ENCODE data around the gene ACTC1.
"Not testable (repeated sequence)": the region's sequence is repeated elsewhere in the genome, so short reads cannot be mapped to it uniquely, and the experiment has no call there.

Gene ACTC1

GRCh38 chr15:34809186-34809585 lies 13.8 kb upstream of the ACTC1 start:
- no peak overlapping the region for H3K27ac ChIP-seq
- TF ChIP-seq, protein P1, sequence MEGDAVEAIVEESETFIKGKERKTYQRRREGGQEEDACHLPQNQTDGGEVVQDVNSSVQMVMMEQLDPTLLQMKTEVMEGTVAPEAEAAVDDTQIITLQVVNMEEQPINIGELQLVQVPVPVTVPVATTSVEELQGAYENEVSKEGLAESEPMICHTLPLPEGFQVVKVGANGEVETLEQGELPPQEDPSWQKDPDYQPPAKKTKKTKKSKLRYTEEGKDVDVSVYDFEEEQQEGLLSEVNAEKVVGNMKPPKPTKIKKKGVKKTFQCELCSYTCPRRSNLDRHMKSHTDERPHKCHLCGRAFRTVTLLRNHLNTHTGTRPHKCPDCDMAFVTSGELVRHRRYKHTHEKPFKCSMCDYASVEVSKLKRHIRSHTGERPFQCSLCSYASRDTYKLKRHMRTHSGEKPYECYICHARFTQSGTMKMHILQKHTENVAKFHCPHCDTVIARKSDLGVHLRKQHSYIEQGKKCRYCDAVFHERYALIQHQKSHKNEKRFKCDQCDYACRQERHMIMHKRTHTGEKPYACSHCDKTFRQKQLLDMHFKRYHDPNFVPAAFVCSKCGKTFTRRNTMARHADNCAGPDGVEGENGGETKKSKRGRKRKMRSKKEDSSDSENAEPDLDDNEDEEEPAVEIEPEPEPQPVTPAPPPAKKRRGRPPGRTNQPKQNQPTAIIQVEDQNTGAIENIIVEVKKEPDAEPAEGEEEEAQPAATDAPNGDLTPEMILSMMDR (conservative IDR thresholded peaks at IDR 0.05), result no peak
- no peak for TF ChIP-seq ZFX (IDR thresholded peaks at IDR 0.05)

- TF ChIP-seq, protein P1 (conservative IDR thresholded peaks at IDR 0.05), result no peak
- no peak for TF ChIP-seq ZFX (IDR thresholded peaks at IDR 0.05)
- H3K27ac ChIP-seq, result no peak overlapping the region
Observed at GRCh38 chr15:34808016-34808415, 12.7 kb upstream of the ACTC1 start.

DNA sequence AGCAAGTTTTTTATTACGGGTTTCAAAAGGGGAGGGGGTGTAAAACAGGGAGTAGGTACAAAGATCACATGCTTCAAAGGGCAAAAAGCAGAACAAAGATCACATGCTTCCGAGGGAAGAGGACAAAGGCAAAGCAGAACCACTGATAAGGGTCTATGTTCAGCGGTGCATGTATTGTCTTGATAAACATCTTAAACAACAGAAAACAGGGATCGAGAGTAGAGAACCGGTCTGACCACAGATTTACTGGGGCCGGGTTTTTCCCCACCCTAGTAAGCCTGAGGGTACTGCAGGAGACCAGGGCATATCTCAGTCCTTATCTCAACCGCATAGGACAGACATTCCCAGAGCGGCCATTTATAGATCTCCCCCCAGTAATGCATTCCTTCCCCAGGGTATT lies 11.9 kb upstream of the ACTC1 start:
- not testable (repeated sequence) for H3K27ac ChIP-seq

- TF ChIP-seq ZFX (IDR thresholded peaks at IDR 0.05), result no peak
- TF ChIP-seq, protein P1 (conservative IDR thresholded peaks at IDR 0.05), result no peak
- H3K27ac ChIP-seq, result no peak overlapping the region
Observed at GRCh38 chr15:34804776-34805175, 9.4 kb upstream of the ACTC1 start.

- TF ChIP-seq, protein P1 (conservative IDR thresholded peaks at IDR 0.05), result no peak
- TF ChIP-seq ZFX (IDR thresholded peaks at IDR 0.05), result no peak
- no peak overlapping the region for H3K27ac ChIP-seq
Observed at GRCh38 chr15:34804113-34804512, 8.8 kb upstream of the ACTC1 start.

DNA sequence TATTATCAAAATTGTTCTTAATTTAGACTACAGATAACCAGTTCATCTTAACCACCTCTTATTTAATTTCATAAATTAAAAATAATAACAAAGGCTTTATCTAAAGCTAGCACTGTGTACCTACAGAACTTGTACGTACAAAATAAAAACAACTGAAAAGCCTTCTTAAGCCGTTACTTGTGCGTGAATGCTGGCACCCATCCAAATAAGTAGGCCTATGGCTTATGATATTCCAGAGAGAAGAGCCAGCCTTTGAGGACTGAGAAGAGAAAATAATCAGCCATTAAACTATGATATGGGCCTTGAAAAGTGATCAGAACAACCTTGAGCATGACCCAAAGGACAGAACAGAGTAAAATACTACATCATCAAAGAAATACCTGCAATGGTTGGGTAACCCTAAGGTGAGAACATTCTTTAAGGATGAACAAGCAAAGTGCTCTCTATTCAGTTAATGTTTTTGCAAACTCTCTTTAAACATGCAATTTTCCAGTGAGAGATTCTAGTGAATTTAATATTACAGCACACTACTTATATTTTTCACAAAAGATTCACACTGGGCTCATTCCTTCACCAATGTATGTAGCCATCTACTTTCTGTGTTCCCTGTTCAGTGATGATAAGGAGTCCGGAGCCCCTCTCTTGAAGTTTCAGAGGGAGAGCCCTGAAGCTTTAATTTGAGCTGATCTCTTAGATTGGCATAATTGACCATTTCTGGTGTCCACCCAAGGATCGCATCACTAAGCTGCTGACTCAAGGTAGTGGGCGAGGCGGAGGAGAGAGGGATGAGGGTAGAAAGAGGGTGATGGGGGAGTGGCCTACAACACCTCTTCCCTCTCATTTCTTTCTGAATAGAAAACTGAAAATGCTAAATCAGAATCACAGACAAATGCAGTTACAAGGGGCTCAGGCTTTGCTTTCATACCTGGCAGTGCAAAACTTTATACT lies 7.7 kb upstream of the ACTC1 start:
- TF ChIP-seq, protein P1 (conservative IDR thresholded peaks at IDR 0.05), result no peak
- TF ChIP-seq ZFX (IDR thresholded peaks at IDR 0.05), result no peak
- H3K27ac ChIP-seq, result no peak overlapping the region

DNA sequence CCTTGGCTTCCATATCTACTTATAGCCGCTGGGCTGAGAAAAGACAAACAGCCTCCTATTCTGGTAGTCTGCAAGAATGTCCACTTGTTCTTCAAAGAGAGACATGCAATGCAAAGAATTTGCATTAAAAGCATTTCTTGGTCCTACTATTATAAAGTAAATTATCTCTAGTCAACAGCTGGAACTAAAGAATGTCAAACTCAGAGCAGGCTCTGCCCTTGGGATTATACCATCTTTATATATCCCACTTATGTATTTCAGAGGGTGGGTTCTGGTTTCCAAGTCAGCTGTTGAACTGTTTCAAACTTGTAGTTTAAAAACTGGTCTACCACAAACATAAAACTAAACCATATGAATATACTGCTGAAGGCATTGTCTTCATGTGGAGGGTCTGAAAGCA lies 7.0 kb upstream of the ACTC1 start:
- TF ChIP-seq, protein P1 (conservative IDR thresholded peaks at IDR 0.05), result no peak
- TF ChIP-seq ZFX (IDR thresholded peaks at IDR 0.05), result no peak
- no peak overlapping the region for H3K27ac ChIP-seq
